ENCODE measurements around the gene SENP3.

The SENP3 gene

GRCh38 chr17:7577327-7578199, 15.8 kb downstream of the SENP3 start:
- DNase-seq = no peak

DNA sequence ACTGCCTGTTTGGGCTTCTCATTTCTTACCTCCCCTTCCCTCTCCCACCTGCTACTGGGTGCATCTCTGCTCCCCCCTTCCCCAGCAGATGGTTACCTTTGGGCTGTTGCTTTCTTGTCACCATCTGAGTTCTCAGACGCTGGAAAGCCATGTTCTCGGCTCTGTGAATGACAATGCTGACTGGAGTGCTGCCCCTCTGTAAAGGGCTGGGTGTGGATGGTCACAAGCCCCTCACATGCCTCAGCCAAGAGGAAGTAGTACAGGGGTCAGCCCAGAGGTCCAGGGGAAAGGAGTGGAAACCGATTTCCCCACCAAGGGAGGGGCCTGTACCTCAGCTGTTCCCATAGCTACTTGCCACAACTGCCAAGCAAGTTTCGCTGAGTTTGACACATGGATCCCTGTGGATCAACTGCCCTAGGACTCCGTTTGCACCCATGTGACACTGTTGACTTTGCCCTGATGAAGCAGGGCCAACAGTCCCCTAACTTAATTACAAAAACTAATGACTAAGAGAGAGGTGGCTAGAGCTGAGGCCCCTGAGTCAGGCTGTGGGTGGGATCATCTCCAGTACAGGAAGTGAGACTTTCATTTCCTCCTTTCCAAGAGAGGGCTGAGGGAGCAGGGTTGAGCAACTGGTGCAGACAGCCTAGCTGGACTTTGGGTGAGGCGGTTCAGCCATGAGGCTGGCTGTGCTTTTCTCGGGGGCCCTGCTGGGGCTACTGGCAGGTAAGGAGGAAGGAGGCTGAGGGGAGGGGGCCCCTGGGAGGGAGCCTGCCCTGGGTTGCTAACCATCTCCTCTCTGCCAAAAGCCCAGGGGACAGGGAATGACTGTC, 17.5 kb downstream of the SENP3 start, which contains the start of gene CD68:
TSS of gene CD68 (plus strand) at position 638 of the 833 bp plus-strand sequence. CDS start at position 678, 40 bp downstream.
- DNase-seq = peak in 1 of 2 experiments; percentile 22

GRCh38 chr17:7579834-7580603, 18.3 kb downstream of the SENP3 start:
- no peak for DNase-seq

DNA sequence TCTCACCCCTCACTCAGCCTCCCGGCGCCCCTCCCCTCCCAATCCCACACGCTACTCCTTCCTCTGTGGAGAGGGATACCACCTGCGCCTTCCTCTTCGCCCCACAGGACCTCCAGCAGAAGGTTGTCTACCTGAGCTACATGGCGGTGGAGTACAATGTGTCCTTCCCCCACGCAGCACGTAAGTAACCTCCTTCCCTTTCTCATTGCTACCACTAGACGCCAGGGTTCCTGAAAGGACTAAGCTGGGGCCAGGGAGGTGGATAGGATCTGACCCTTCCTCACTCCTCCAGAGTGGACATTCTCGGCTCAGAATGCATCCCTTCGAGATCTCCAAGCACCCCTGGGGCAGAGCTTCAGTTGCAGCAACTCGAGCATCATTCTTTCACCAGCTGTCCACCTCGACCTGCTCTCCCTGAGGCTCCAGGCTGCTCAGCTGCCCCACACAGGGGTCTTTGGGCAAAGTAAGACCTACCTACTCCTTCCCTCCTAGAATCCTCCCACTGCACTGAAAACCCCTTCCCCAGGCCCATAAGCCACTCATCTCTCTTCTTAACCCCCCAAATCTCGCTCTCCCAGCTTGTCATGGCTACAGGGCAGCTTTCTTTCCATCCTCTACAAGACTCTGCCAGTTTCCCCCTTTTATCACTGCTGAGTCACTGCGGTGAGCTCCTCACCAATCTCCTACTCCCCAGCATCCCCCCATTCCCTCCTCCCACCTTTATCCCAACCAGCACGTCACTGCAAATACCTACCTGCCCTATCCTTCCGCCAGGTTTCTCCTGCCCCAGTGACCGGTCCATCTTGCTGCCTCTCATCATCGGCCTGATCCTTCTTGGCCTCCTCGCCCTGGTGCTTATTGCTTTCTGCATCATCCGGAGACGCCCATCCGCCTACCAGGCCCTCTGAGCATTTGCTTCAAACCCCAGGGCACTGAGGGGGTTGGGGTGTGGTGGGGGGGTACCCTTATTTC, 19.2 kb downstream of the SENP3 start:
- no peak for DNase-seq

DNA sequence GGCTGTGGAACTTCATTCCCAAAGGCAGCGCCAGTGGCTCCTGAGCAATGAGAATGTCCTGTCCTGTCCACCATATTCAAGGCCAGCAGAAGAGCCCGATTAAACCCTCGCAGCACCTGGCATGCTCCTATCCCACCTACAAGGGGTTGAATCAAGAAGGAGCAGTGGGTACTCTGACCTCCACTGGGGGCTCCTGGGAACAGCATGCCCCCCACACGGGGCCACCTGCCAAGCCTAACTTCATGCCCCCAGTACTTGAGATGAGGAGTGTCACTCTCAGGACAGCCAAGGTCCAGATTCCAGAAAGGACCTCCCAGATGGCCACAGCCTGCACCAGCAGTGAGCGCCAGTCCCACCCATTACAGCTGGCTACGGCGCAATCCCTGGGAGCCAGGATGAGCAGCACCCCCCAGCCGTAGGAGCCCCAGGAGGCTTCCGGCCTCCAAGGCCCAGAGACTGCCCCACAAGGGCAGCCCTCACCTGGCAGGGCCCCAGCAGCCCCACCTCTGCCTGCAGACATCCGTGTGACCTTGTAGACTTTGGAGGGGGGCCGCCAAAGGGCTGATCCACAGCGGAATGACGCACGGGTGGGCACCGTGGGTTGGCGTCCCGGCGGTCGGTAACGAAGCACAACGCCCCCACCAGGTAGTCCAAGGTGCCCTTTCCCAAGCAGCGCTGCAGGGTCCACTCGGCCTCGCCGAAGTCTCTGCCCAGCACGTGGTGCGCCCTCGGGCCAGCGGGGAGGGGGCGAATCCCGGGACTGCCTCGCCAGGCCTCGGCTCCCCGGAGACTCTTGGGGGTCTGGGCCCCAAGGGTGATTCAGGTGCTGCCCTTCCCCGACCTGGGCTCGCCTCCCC, 20.9 kb downstream of the SENP3 start:
- no peak for DNase-seq

DNA sequence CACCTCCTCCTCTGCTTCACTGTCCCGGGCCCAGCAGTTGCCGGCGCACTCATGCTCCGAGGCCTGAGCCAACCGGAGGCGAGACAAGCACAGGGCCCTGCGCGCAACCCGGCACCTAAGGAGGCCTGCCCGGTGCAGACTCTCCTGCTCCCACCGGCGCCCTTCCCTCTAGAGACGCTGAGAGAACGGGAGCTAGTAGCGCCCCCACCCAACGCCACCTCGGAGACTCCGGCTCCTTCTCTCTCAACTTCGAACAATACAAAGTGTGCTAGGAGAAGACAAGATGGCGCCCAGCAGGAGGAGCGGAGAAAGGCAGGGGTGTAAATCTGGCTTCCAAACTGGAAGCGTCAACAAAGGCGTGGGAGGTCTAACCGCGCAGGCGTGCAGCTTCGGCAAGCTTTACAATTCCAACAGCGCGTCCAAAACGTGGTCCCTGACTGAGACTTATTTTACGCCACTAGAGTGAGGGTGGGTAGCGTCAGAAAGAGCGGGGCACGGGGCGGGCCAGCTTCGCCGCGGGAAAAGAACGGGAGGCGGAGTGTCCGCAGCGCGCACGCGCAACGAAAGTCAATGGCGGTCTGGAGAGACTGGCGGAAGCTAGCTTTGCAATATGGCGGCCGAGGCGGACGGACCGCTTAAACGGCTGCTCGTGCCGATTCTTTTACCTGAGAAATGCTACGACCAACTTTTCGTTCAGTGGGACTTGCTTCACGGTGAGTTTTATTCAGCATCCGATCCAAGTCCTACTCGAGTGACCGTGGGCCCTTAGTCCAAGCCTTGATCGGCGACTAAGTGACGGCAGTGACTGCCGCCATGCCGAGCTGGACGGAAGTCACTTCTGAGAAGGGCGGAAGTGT, 21.8 kb downstream of the SENP3 start, which contains the start of gene MPDU1:
TSS of gene MPDU1 (plus strand) at position 600 of the 857 bp plus-strand sequence. CDS start at position 611, 11 bp downstream.
- DNase-seq = peak; percentile 82 to 93

DNA sequence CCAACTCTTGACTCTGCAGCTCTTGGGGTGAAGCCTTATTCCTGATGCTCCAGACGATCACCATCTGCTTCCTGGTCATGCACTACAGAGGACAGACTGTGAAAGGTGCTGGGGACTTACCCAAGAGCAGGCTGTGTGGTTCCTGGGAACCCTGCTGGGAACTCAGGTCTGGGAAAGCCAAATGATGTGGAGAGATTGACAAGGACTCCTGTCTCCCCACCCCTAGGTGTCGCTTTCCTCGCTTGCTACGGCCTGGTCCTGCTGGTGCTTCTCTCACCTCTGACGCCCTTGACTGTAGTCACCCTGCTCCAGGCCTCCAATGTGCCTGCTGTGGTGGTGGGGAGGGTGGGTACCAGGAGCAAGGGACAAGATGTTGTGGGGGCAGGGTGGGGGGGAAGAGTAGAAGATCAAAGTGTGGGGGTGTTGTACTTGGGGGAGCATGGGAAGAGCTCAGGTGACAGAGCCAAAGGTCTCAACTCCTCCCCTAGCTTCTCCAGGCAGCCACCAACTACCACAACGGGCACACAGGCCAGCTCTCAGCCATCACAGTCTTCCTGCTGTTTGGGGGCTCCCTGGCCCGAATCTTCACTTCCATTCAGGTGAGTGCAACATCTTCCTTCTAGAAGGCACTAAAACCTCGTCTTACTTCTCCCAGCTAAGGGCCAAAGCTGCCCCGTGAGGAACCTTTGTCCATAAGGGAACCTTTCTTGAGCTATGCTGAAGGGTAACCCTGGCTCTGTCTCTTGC, 25.1 kb downstream of the SENP3 start:
- DNase-seq = peak; percentile 44 to 73

DNA sequence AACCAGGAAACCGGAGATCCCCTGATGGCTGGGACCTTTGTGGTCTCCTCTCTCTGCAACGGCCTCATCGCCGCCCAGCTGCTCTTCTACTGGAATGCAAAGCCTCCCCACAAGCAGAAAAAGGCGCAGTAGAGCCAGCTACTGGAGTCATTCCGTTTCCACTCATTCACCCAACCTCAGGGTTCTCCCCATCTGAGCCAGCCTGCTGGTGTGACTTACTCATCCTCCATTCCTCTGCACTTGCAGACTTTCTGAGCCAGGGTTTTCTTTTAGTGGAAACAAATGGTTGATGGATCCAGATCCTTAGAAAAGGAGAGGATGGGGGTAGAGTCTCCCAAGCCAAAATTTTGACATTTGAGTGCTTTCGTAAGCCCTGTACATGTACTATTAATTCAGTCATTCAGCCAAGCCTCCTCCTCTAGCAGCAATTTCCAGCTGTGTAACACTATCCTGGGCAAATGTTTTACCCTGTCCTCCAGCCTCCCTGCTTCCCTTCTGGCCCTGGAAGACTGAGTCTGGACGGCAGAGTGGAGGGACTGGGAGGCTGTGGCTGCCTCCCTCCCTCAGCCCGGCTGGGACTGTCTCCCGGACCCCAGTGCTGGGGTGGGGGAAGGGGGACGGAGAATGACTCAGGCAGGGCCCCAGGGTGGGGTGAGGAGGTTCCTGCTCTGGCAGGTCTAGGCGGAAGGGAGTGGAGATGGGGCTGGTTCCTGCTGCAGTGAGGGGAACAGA, 25.9 kb downstream of the SENP3 start:
- no peak for DNase-seq

- DNase-seq = no peak
These were observed 27.0 kb downstream of the SENP3 start for GRCh38 chr17:7588553-7589203.

- DNase-seq = peak; percentile 56 to 87
These were observed 27.6 kb downstream of the SENP3 start for GRCh38 chr17:7589204-7589868.

DNA sequence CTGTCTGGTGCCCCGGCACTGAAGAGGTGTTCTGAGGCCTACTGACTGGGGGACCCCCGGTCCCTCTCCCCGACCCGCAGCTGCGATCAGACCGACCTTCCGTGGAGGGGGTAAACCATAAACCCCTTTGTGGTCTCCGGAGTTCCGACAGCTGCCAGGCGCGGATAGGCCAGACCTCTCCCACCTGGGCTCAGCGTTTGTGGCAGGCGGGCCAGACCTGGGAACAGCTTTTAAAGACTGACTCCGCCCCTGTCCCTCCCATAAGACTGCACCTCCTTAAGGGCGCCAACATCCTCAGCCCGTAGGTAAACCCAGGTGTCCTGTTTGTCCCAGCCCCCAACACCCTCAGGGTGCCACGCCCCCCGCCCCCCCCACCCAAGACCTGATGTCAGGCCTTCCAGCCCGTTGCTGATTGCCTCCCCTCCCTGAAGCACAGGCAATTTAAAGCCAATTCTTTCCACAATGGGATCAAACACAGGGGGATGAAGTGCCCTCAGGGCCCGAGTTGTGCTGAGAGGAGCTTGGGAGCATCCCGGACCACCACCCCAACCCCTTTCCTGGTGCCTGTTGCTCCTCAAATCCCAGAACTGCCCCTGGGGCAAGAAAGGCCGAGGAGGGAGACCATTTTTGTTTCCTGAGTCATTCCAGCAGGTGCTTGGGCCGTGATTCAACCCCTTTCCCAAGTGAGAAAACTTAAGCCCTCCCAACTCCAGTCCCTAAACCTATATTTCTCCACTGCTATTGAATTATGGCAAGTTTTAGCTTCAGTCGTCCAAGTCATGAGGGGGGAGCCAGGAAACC, 28.4 kb downstream of the SENP3 start, which contains the start of gene SOX15:
TSS of gene SOX15 (minus strand) at position 204 of the 801 bp plus-strand sequence. CDS start 418 bp downstream, outside the sequence.
- peak in 1 of 2 experiments; percentile 35 for DNase-seq

DNA sequence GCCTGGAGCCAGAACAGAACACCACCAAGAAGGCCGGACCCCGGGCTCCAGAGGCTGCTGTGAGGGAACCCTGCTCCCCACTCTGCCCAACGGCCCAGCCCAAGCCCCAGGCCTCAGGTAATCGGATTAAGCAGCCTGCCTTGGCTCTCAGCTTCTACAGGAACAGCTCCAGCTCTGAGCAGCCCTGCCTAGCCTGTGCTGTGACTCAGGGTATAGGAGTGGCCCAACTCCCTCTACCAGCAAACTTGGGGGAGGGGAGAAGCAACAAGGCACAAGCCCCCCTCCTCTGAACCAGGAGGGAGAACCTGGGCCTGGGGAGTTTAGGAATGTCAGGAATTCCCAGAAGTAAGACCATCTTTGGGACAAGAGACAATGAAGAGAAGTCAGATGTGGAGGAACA, 29.0 kb downstream of the SENP3 start:
- DNase-seq = no peak

GRCh38 chr17:7591596-7591995, 29.9 kb downstream of the SENP3 start:
- DNase-seq = no peak

DNA sequence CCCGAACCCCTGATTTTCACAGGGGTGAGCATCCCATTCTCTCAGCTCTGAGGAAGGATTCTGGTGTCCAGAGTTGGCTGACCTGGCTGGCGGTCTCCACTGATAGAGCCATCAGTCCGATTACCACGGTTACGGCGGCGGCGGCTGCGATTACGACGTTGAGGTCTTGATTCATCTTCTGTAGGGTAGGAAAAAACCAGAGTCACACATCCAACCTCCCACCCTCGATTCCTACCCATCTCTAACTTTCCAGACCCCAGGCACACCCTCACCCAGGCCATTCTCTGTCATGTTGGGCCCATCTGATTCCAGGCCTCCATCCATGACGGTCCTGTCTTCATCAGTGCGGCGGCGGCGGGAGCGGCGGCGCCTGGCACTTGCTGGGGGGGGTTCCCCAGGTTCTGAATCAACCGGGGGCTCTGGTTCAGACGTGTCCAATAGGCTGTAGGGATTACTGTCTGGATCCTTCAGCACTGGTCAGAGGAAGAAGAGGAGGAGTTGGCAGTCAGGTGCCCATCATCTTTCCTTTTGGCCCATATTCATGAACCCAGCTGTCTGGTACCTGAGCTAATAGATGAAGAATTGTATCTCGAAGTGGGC, 30.8 kb downstream of the SENP3 start:
- no peak for DNase-seq

GRCh38 chr17:7593296-7593695, 31.6 kb downstream of the SENP3 start:
- no peak for DNase-seq
